AG04450 (cell line): ENCODE measurements around the gene NKIRAS1. TPM values are rescaled to one million over a fixed set of nuclear protein-coding genes. Genes with fewer than 3 reads are reported as not detected.
A peak's percentile ranks its signal among the peaks of the same experiment; 100 is the strongest.
"Not testable (repeated sequence)": the region's sequence is repeated elsewhere in the genome, so short reads cannot be mapped to it uniquely, and the experiment has no call there.

Source experiments
- CTCF ChIA-PET: fragments of 300-600, 350-600 bp; formaldehyde crosslinking; extraction: SDS; loops from one replicate; lab custom pipeline; 2022; ENCODE audit warnings: antibody characterized with exemption, inconsistent platforms; lab: Charles Lee
- POLR2A ChIA-PET: fragments of 350-600 bp; formaldehyde crosslinking; extraction: SDS; loops from one replicate; lab custom pipeline; 2021; ENCODE audit warnings: antibody characterized with exemption, inconsistent platforms; lab: Yijun Ruan, JAX
- DNase-seq: peaks from one replicate; pipeline ENCODE4 v3.0.0-alpha.2; 2011; ENCODE audit warnings: low read depth, low spot score
- H3K27ac ChIP-seq: one replicate; pipeline ENCODE4 v1.5.1; 2012; ENCODE audit warnings: low read depth, low read length, control low read depth
- H3K27me3 ChIP-seq: one replicate; pipeline ENCODE4 v1.6.0; 2012; ENCODE audit warnings: low read length; ENCODE audit not compliant: control insufficient read depth, insufficient read depth
- H3K4me3 ChIP-seq: 2 replicates; pipeline ENCODE4 v1.5.1; 2011; ENCODE audit warnings: mild to moderate bottlenecking, low read depth, low read length, control low read depth
- H3K9me3 ChIP-seq: 2 replicates; pipeline ENCODE4 v1.5.1; 2012; ENCODE audit warnings: low read length; ENCODE audit not compliant: control insufficient read depth, insufficient read depth
- CTCF ChIP-seq: IDR thresholded peaks from 2 replicates; pipeline ENCODE4 v1.5.1; 2011; ENCODE audit warnings: low read depth, low read length, control low read depth, inconsistent platforms
- polyA plus RNA-seq: library from polyadenylated mRNA; depleted of rRNA; stranded (reverse); fragments of >200 nt; gene quantifications from 2 replicates; pipeline ENCODE4 v1.2.3, GENCODE V29; 2011

Gene NKIRAS1
- polyA plus RNA-seq, 1 experiment, result 10.4 TPM

DNA sequence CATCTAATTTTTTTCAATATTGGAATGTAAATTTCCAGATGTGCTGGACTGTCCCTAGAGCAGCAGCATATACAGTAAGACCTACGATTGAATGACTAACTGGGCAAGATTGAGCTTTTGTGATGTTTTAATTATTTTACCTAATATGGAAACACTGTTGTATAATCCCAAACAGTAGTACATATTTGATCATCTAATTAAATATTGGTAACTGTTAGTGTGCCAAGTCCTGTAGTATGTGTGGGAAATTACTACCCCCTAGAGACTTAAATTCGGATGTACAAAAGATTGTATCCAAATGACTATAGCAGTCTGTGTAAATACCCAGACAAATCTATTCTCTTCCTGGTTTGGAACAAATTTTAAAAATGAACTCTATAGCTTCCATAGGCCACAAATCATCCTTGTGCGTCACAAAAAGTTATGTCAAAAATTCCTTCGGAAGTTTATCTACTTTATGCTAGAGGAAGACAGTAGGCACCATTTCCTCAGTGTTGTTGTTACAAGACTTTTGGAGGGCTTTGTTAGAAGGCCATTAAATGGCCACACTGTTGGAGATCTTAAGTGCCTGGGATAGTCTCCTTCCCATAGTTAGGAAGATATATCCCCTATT, 41.6 kb downstream of the NKIRAS1 start:
- ChIA-PET POLR2A (interaction anchor here (1.0 kb wide), 1 partner anchor 42 kb away, joined by 4 read pairs; the partner anchor contains the start of genes NKIRAS1 and RPL15), CTCF (interaction anchor here (0.6 to 4.6 kb wide), 2 partner anchors 14 to 264 kb away, joined by 3 to 38 read pairs; no protein-coding TSS in a partner anchor)
- no peak for TF ChIP-seq CTCF
- no peak for DNase-seq
- peaks cover 3% of the 10 kb centered on the region; the same call in 1 of the 2 replicates for H3K9me3 ChIP-seq
- H3K27me3 ChIP-seq, result no peaks in the 10 kb centered on the region
- H3K4me3 ChIP-seq, result no peak overlapping the region
- no peak overlapping the region for H3K27ac ChIP-seq

GRCh38 chr3:23874359-23875112, 42.3 kb downstream of the NKIRAS1 start:
- Histone ChIP-seq H3K27me3 (no peaks in the 10 kb centered on the region), H3K9me3 (peaks cover 3% of the 10 kb centered on the region; the same call in 1 of the 2 replicates), H3K4me3 (no peak overlapping the region), H3K27ac (peak overlapping the region; percentile 40)
- POLR2A ChIA-PET, result interaction anchor here (1.0 kb wide), 2 partner anchors 42 kb away, joined by 3 to 4 read pairs; partner anchors contain the start of genes NKIRAS1 and RPL15
- DNase-seq, result peak; percentile 54
- CTCF ChIA-PET, result interaction anchor here (0.6 to 4.6 kb wide), 3 partner anchors 14 to 28 kb away, joined by 3 to 38 read pairs (median 8); no protein-coding TSS in a partner anchor
- TF ChIP-seq CTCF, result no peak

GRCh38 chr3:23873941-23874340, 42.8 kb downstream of the NKIRAS1 start:
- H3K27me3 ChIP-seq, result no peaks in the 10 kb centered on the region
- H3K4me3 ChIP-seq, result no peak overlapping the region
- peaks cover 3% of the 10 kb centered on the region; the same call in 1 of the 2 replicates for H3K9me3 ChIP-seq
- no peak for DNase-seq
- POLR2A ChIA-PET, result interaction anchor here (1.0 kb wide), 1 partner anchor 43 kb away, joined by 3 read pairs; the partner anchor contains the start of genes NKIRAS1 and RPL15
- CTCF ChIA-PET, result interaction anchor here (0.6 to 0.9 kb wide), 2 partner anchors 15 to 27 kb away, joined by 3 to 8 read pairs; no protein-coding TSS in a partner anchor
- no peak for TF ChIP-seq CTCF
- peak overlapping the region; percentile 22 for H3K27ac ChIP-seq

GRCh38 chr3:23872330-23872729, 44.5 kb downstream of the NKIRAS1 start:
- CTCF ChIA-PET, result interaction anchor here (0.9 kb wide), 1 partner anchor 16 kb away, joined by 4 read pairs; no protein-coding TSS in a partner anchor

GRCh38 chr3:23871361-23871760, 45.4 kb downstream of the NKIRAS1 start:
- DNase-seq, H3K9me3 ChIP-seq, CTCF ChIA-PET, H3K4me3 ChIP-seq, POLR2A ChIA-PET, H3K27me3 ChIP-seq, H3K27ac ChIP-seq: not testable (repeated sequence)

More at GRCh38 chr3:23872330-23872729, 44.5 kb downstream of the NKIRAS1 start:
- Histone ChIP-seq H3K27me3 (no peaks in the 10 kb centered on the region), H3K27ac (no peak overlapping the region), H3K9me3 (no peaks in the 10 kb centered on the region), H3K4me3 (no peak overlapping the region)
- no peak for TF ChIP-seq CTCF
- POLR2A ChIA-PET, result no interaction called here
- DNase-seq, result no peak

DNA sequence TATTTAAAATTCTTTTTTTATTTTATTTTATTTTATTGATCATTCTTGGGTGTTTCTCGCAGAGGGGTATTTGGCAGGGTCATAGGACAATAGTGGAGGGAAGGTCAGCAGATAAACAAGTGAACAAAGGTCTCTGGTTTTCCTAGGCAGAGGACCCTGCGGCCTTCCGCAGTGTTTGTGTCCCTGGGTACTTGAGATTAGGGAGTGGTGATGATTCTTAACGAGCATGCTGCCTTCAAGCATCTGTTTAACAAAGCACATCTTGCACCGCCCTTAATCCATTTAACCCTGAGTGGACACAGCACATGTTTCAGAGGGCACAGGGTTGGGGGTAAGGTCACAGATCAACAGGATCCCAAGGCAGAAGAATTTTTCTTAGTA, 46.1 kb downstream of the NKIRAS1 start:
- H3K27ac ChIP-seq, H3K4me3 ChIP-seq, H3K27me3 ChIP-seq, H3K9me3 ChIP-seq, DNase-seq, POLR2A ChIA-PET: not testable (repeated sequence)
- CTCF ChIA-PET, result interaction anchor here (0.6 to 1.0 kb wide), 2 partner anchors 18 to 109 kb away, joined by 3 read pairs; no protein-coding TSS in a partner anchor
